Astrocyte of the spinal cord (primary cell): ENCODE measurements around the gene EIF4E3.

Experiments used
- DNase-seq: peaks from one replicate; pipeline ENCODE4 v3.0.0; 2011; ENCODE audit warnings: low read depth, low spot score
- H3K4me3 ChIP-seq: 2 replicates; pipeline ENCODE4 v1.5.1; 2011; ENCODE audit warnings: low read depth, mild to moderate bottlenecking, low read length, moderate library complexity
- in situ Hi-C: cut with HindIII; loops from 2 replicates; pipeline ENCODE4 v1.10.0; 2017; ENCODE audit warnings: low sequenced_read_pairs
- TF ChIP-seq, protein P1 (sequence below): IDR thresholded peaks from 2 replicates; pipeline ENCODE4 v1.5.1; 2012; ENCODE audit warnings: low read depth, mild to moderate bottlenecking, low read length, inconsistent platforms

EIF4E3 gene

GRCh38 chr3:71659864-71660591 lies 65.2 kb downstream of the EIF4E3 start:
- TF ChIP-seq, protein P1, sequence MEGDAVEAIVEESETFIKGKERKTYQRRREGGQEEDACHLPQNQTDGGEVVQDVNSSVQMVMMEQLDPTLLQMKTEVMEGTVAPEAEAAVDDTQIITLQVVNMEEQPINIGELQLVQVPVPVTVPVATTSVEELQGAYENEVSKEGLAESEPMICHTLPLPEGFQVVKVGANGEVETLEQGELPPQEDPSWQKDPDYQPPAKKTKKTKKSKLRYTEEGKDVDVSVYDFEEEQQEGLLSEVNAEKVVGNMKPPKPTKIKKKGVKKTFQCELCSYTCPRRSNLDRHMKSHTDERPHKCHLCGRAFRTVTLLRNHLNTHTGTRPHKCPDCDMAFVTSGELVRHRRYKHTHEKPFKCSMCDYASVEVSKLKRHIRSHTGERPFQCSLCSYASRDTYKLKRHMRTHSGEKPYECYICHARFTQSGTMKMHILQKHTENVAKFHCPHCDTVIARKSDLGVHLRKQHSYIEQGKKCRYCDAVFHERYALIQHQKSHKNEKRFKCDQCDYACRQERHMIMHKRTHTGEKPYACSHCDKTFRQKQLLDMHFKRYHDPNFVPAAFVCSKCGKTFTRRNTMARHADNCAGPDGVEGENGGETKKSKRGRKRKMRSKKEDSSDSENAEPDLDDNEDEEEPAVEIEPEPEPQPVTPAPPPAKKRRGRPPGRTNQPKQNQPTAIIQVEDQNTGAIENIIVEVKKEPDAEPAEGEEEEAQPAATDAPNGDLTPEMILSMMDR, result no peak
- DNase-seq, result peak; percentile 25
- no peak overlapping the region for H3K4me3 ChIP-seq
- in situ Hi-C loops, result no loop called here

- TF ChIP-seq, protein P1, result no peak
- DNase-seq, result peak; percentile 73
- in situ Hi-C loops, result no loop called here
- H3K4me3 ChIP-seq, result no peak overlapping the region
These were observed 67.2 kb downstream of the EIF4E3 start for GRCh38 chr3:71657831-71658530.

- in situ Hi-C loops, result no loop called here
- H3K4me3 ChIP-seq, result no peak overlapping the region
- no peak for DNase-seq
- TF ChIP-seq, protein P1, result no peak
These were observed 70.1 kb downstream of the EIF4E3 start for GRCh38 chr3:71655061-71655460.

- H3K4me3 ChIP-seq, result no peak overlapping the region
- in situ Hi-C loops, result no loop called here
- TF ChIP-seq, protein P1, result no peak
- DNase-seq, result no peak
These were observed 71.8 kb downstream of the EIF4E3 start for GRCh38 chr3:71653414-71653807.

DNA sequence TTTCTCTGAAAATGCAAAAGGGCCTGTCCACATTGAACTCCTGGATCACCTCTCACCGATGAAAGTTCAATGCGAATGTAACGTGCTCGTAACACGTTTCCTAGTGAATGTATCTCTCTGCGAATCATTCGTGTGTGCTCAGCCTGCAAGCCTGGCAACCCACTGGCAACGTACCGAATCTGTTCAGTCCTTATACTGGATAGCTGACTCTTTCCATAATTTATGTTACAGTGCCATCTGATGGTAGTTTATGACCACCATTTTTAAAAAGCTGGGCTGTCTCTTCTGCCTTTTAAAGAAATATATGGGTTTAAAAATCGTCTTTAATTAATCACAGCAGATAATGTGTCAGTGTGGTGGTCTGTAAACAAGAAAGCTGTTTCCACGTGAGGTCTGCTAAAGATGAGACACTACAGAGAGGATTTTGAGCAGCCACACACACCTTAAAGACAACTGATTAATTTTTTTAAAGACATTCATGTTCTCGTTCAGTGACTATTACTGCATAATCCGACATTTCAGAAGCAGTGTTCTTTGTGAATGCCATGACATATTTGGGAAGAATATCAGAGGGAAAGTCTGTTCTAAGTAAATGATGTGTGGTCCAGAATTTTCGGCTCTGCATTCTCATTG lies 72.3 kb downstream of the EIF4E3 start:
- no peak overlapping the region for H3K4me3 ChIP-seq
- TF ChIP-seq, protein P1, result peak; percentile 42
- DNase-seq, result peak; percentile 74
- in situ Hi-C loops, result no loop called here

GRCh38 chr3:71651625-71652024 lies 73.6 kb downstream of the EIF4E3 start:
- TF ChIP-seq, protein P1, result no peak
- in situ Hi-C loops, result no loop called here
- no peak for DNase-seq
- H3K4me3 ChIP-seq, result no peak overlapping the region
